Stimulated activated CD4-positive, alpha-beta T cell treated with anti-CD3 and anti-CD28 coated beads, Interleukin-1b, Interleukin-23, amount 100 ng/mL, for 1 hour (primary cell): ENCODE measurements around the gene YEATS4.
A peak's percentile ranks its signal among the peaks of the same experiment; 100 is the strongest.
"Not testable (repeated sequence)": the region's sequence is repeated elsewhere in the genome, so short reads cannot be mapped to it uniquely, and the experiment has no call there.

Source experiments
- DNase-seq, 2 donors: peaks; one replicate each; pipeline ENCODE4 v3.0.0-alpha.2; 2020; ENCODE audit warnings: low read depth in 2 of 2

YEATS4 gene

DNA sequence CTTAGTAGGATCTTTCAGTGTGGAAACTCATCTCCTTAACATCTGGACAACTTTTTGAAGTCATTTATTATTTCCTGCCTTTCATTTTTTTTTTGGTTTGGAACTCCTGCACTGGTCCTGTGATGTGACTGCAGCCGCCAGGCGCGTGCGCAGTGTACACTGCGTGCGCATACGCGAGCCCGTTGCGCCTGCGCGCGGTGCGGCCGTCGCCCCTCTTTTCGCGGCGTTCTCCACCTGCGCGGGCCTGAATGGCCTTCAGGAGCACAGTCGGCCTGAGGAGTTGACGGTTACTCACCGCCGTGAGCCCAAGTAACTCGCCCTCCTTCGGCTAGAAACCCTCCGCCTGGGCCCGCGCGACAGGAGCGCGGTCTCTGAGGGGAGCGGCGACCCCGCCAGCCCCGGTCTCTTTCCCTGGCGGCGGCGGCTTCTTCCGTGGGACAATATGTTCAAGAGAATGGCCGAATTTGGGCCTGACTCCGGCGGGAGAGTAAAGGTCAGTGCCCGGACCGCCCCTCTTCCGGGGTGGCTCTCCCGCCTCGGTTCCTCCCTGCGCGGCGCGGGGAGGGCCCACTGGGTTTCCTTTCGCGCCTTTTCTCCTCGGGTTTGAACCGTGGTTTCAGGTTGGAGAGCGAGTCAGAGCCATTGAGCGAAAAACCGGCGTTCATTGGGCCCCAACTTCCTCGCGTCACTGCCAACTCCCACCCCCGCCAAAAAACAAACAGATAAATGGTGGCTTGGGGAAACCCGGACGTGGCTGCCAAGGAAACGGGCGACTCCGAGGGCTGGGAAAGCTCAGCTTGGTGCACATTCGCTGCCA, at the start of gene YEATS4:
Gene YEATS4 (plus strand): TSS at position 213 of the 817 bp plus-strand sequence. CDS start 230 bp downstream, at position 443.
- DNase-seq: peak; percentile 59 to 69

DNA sequence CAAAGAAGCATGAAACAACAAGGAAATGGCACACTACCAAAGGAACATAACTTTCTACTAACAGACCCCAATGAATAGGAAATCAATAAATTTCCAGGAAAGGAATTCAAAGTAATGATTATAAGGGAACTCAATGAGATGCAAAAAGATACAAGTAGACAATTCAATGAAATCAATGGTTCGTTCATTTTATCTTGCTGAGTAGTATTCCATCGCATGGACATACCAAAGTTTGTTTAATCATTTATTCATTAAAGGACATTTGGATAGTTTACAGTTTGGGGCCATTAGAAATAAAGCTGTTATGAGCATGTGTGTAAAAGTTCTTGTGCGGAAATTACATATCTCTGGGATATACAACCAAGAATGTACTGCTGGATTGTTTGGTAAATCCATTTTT, 46.3 kb upstream of the YEATS4 start:
- no peak for DNase-seq

DNA sequence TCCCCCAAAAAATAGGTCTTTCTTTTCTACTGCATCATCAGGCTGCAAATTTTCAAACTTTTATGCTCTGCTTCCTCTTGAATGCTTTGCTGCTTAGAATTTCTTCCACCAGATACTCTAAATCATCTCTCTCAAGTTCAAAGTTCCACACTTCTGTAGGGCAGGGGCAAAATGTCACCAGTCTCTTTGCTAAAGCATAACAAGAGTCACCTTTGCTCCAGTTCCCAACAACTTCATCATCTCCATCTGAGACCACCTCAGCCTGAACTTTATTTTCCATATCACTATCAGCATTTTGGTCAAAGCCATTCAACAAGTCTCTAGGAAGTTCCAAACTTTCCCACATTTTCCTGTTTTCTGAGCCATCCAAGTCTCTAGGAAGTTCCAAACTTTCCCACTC, 42.8 kb upstream of the YEATS4 start:
- DNase-seq: not testable (repeated sequence)

DNA sequence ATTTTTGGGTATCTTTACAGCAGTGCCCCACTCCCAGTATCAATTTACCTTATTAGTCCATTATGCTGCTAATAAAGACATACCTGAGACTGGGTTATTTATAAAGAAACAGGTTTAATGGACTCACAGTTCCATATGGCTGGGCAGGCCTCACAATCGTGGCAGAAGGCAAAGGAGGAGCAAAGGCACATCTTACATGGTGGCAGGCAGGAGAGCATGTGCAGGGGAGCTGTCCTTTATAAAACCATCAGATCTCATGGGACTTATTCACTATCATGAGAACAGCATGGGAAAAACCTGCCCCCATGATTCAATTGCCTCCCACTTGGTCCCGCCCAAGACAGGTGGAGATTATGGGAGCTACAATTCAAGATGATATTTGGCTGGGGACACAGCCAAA, 42.3 kb upstream of the YEATS4 start:
- DNase-seq: not testable (repeated sequence)

DNA sequence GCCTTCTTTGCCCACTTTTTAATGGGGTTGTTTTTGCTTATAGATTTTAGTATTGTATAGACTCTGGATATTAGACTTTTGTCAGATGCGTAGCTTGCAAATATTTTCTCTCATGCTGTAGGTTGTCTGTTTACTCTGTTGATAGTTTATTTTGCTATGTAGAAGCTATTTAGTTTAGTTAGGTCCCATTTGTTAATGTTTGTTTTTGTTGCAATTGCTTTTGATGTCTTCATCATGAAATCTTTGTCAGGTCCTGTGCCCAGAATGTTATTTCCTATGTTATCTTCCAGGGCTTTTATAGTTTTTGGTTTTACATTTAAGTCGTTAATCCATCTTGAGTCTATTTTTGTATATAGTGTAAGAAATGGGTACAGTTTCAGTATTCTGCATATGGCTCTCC, 41.3 kb upstream of the YEATS4 start:
- DNase-seq: no peak

DNA sequence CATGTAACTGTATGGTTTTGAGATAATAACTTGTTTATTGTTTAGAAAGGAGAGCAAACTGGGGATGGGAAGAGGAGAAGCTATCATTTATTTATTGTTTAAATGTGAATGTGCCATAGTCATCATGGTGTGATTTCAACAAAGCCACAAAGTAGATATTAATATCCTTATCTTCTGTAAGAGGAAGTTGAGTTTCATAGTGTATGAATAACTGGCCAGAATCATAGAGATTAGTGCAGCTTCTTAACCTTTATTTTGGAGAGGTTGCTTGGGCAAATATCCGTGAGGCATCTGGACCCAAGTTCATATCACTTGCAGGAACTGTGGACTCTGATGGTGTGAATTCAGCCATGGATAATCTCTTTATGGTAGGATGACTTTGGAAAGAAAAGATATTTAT, 38.2 kb upstream of the YEATS4 start:
- DNase-seq: no peak

DNA sequence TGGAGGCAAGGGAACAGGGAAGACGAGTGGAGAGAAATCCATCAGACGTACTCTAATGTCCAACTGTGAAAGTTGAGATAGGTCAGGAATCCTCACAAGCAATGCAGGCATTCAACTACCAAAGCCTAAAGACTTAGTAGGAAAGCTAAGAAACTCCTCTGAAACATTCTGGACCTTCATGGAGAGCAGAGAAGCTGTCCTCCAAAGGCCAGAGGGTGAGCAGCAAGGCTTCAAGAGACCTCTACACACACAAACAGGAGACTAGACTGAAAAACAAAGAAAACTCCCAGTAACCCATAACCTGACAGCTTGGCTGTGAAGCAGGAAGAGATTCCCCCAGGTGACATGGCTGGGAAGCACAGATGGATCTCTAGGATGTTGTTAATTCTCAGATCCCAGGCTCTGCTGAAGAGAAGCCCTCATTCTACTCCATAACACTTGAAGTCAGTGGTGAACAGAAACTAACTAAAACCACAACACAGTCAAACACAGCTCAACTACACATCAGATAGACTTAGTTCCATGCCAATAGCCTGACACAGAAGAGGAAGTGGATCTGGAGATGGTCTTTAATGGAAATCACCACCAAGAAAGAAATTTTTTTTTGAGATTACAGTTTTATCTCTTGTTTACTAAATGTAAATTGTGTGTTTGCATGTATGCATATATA, 34.6 kb upstream of the YEATS4 start:
- DNase-seq: no peak

DNA sequence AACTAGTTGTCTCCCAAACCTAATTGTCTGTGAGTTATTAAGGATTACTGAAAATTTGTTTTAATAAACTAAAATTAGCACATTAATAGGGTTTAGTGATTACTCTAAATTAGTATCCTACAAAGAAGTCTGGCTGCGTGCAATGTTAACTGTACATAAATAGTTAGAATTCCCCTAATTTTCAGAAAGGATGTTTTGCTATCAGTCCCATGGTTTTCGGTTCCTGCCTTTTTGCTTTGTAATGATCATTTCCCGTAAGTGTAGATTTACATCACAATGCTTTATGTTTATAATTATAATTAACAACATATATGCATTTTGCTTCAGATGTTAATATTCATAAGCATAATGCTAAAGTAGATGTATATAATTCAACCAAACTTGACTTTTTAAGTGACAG, 31.1 kb upstream of the YEATS4 start:
- no peak for DNase-seq

DNA sequence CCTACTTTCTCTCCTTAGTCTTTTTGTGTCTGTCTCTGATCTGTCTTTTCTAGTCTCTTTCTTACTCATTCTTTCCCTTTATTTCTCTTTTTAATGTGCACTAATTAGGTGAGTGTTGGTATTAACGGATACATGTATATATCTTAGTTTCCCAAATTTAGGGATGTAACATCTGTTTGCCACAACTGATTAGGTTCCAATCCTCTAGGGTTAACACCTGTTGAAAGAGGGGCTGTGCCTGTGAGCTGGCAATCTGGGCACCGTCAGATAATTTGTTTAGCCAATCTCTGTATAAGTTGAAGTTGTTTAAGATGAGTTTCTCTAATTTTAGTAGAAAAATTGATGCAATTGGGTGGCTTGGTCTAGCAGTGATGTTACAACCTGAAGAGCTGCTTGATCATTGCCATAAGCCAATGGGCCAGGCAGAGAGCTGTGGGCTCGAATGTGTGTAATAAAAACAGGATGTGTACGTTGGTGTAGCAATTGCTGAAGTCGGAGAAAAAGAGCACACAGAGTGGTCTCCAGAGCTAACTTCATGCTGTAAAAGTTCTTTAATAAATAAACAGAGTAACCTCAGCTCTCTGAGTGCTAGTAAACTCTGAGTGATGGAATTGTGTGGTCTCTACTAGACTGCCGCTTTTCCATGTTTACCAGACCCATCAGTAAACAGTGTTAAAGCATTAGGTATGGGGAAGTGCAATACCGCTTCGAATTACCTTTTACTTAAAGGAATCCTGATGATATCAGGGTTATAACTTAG, 29.7 kb upstream of the YEATS4 start:
- no peak for DNase-seq

DNA sequence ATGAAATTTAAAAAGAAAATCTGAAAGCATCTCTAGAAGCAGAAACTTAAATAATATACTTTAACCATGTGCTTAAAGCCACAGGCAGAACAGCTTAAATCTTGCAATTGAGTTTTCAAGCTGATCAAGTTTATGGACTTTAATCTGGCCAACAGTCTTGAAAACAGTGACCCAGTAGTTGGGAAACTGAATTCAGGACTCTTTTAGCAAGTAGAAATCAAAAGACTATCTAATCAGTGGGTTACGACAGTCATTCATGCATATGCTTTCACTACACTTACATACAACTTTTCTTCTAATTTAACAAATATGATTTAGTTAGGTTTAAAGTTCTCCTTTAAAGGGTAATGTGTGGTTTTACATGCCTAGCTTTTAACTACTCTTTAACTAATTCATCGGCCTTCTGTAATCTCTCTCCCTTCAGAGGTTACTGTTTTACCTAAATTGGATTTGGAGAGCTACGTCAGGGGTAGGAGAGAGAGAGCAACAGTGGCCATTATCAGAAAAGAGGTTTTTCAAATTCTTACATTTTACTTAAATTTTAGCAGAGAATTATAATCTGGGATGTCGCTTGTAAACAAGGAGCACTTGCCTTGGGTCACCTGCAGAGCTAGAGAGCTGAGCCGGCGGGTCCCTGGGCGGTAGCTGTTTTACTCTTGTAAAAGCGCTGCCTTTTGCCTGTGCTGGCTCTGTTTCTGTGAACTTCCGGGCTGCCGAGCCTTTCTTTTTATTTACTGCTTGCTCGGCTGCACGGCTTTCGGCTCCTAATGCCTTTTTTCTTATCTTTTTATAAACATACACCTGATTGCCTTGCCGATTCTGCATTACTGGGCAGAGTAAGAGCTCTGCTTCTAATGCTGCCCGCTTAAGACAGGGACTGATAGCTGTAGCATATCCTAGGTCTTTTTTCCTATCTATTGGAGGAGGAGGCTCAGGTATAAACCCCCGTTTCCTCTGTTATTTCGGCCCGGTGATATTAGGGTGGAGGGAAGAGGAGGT, 28.8 kb upstream of the YEATS4 start:
- DNase-seq: peak in 1 of 2 donors; percentile 25

DNA sequence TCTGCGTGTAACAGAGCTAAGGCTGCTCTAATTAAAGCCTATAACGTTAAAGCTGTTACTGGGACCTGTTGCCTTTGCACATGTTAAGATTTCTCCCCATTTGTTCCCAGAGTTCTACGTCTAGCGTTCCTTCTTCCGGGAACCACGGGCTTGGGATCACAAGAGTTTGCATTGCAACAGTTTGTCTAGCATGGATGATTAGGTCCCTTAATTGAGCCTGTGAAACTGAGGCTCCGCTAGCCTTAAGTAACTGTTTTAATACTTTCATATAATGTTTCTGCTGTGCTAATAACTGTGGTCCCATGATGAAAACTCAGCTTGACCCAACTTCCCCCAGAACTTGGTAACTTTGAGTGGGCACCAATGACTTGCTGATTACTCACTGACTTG, 28.0 kb upstream of the YEATS4 start:
- DNase-seq: no peak

DNA sequence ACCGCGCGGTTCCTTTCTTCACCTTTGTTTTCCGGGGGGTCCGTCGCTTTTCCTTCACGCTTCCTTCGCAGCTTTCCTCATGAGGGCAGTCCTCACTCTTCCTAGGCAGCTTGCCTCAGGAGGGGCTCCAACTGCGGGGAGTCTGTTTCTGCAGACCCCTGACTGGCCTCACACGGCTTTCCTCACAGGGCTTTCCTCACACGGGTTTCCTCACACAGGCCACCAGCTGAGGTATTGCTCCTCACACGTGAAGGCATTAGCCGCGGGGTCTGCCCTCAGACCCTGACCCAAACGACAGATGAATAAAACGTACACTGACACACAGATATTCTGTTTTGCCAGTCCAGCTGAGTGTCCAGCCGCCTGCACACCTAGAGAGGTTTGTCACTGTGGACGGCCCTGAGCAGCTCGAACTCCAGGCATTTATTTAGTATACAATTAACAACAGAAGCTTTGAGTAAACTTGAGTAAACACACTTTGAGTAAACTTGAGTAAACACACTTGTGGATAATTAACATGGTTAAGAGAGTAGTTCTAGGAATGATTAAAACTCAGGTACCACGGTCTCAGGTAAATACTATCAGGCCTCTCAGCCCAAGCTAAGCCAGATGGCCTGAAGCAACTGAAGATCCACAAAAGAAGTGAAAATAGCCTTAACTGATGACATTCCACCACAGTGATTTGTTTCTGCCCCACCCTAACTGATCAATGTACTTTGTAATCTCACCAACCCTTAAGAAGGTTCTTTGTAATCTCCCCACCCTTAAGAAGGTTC, 27.4 kb upstream of the YEATS4 start:
- DNase-seq: no peak

DNA sequence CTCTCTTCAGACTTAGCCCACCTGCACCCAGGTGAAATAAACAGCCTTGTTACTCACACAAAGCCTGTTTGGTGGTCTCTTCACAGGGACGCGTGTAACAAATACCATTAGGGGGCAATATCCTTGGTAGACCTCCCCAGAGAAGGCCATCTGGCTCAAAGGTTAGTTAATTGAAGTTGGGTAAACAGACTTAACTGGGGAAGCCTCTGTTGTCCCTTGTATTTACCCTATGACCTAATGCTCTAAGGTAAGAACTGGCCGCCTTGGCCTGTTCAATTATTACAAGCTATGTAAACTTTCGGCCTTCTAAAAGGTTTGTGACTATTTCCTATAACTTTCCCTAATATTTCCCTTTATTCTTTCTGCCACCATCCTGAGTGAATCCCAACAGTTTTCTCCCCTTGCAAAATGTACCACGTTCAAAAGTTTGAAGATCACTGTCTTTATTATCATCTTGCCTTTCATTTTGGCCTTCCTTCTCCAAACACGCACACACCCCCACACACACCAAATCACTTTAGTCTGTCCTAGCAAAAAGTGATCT, 26.7 kb upstream of the YEATS4 start:
- no peak for DNase-seq

DNA sequence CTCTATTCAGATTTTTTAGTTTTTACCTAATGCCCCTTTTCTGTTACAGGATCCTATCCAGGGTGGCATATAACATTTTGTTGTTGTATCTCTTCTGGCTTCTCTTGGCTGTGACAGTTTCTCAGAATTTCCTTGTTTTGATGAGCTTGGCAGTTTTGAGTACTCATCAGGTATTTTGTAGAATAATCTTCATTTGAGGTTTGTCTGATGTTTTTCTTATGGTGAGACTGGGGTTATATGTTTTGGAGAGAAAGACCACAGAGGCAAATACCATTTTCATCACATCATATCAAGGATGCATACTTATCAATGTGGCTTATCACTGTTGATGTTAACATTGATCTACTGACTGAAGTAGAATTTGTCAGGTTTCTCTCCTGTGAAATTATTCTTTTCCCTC, 25.4 kb upstream of the YEATS4 start:
- no peak for DNase-seq

DNA sequence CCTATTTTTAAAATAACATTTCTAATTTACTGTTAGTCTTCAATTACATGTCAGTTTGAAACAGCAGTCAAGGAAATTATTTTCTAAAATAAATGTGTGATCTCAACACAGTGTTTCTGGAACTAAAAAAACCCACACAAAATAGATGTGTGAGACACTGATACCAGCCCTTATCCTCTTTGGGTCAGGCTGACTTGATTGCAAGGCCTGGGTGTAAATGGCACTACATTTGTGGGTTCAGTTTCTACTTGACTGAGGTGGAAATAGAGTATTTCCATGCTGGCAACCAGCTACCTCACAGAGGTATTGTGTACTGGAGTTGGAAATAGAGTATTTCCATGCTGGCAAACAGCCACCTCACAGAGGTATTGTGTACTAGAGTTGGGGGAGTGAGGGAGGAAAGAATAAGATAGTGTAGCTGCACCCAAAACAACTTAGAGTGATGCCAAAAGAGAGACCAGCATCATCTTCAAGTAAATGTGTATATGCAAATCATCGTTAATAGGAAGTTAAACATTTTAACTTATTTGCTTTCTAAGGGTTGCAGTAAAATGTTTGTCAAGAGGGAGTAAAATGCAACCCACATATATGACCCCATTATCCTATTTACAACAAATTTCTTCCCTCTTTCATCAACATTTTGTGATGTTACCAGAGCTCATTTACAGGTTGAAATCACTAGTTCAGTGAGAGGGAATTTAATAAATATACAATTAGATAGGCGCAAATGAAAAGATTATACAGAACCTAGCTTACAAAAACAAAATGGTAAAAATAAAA, 22.0 kb upstream of the YEATS4 start:
- no peak for DNase-seq

DNA sequence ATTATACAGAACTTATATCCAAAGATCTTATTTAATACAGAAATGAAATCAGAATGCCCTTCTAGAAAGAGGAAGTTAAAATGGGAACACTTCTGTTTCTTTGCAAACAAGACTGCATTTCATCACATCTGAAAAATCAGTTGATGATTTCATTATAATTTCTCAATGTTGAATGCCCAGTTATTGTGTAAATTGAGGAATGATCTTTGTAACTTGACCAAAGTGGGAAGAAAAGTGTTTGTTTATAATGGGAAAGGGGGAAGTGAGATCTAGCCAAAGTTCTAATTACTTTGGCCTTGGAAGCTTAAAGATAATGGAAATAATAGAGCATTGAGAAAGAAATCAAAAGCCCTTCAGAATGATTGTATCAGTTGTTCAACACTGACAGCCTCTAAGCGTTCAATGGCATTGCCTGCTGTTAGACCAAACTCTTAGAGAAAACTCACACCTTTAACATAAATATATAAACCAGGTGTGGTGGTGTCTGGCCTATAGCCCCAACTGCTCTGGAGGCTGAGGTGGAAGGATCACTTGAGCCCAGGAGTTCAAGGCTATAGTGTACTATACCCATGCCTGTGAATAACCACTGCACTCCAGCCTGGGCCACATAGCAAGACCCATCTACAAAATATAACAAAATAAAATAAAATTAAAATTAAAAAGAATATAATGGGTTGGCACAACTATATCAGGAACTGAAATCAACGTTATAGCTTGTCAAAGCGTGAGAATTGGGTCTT, 21.3 kb upstream of the YEATS4 start:
- DNase-seq: no peak

DNA sequence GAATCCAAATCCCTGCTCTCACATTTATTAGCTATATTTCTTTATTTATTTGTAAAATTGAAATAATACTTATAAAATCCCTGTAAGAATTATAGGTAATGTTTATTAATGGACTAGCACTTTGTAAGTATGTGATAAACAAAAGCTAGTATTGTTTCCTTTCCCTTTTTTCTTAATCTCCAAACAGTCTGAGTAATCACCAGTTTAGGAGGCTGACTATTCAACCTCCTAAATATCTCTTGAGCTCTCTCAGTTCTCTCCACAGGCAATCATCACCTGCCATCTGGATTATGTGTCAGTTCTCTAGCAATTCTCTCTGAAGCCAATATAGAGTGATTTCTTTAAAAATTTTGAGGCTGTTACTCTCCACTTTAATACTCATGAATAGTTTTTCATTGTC, 20.6 kb upstream of the YEATS4 start:
- no peak for DNase-seq

DNA sequence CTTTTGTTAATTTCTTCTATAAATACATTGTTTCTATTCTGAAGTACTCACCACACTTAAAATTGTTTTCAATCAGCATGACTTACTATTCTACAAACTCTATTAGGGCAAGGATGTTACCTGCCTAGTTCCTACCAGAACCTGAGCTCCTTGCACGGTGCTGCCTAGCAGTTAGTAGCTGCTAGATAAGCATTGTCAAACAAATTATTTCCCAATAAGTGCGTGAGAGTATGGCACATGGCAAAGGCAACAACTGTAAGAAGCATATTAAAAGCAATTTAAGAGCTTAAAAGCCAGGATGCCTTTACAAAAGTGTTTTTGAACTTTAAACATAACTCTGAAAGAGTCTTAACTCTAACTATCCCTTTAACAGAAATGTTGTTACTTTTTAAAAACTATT, 19.5 kb upstream of the YEATS4 start:
- no peak for DNase-seq

DNA sequence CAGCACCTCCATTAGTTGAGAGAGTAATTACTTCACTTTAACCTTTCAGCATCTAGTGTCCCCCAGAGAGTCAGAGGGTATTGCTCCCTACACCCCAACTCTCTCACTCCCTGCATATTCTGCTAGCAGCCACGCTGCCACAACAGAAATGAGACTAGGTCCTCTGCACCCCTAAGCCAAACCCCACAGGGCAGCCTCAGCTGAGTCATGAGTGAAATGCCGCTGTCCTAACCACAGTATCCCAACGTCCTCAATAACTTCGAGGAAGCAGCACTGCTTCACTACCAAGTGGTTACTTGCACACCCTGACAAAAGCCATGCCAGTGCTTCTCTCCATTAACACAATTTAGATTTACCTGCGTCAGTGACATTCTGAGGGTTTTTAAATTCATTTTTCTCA, 18.2 kb upstream of the YEATS4 start:
- DNase-seq: no peak
